WTC11 (cell line): ENCODE results near the gene MET. TPM values are rescaled to one million over a fixed set of nuclear protein-coding genes. Genes with fewer than 3 reads are reported as not detected.

Source experiments
- ATAC-seq: fragments of 200-7000 bp; cut with Tn5 transposase; 2 replicates; pipeline ENCODE4 v1.10.0; 2021; ENCODE audit warnings: mild to moderate bottlenecking, moderate library complexity
- CTCF ChIA-PET: fragments of 300-600 bp; sonication (Branson Sonifier 250); formaldehyde crosslinking; loops from one replicate; lab custom pipeline; 2021; ENCODE audit warnings: antibody characterized with exemption; lab: Charles Lee
- POLR2A ChIA-PET: fragments of 350-600 bp; sonication (Branson Sonifier 250); formaldehyde crosslinking; loops from one replicate; lab custom pipeline; 2021; ENCODE audit warnings: antibody characterized with exemption; lab: Charles Lee
- DNase-seq: peaks from one replicate; pipeline ENCODE4 v3.0.0; 2021; ENCODE audit warnings: low spot score
- H3K27ac Mint-ChIP-seq: 2 replicates; pipeline ENCODE4 v1.8.0; 2021; ENCODE audit warnings: mixed read lengths
- H3K27me3 Mint-ChIP-seq: 2 replicates; pipeline ENCODE4 v1.8.0; 2021; ENCODE audit warnings: low read depth, mild to moderate bottlenecking, moderate library complexity, mixed read lengths
- H3K36me3 Mint-ChIP-seq: 2 replicates; pipeline ENCODE4 v1.8.0; 2021; ENCODE audit warnings: mixed read lengths
- H3K4me1 Mint-ChIP-seq: 2 replicates; pipeline ENCODE4 v1.8.0; 2022; ENCODE audit warnings: mixed read lengths
- H3K4me3 Mint-ChIP-seq: 2 replicates; pipeline ENCODE4 v1.8.0; 2021; ENCODE audit warnings: mild to moderate bottlenecking, moderate library complexity, mixed read lengths
- H3K9me3 Mint-ChIP-seq: 2 replicates; pipeline ENCODE4 v1.8.0; 2021; ENCODE audit warnings: mixed read lengths
- AFF4 ChIP-seq: sonication (generic); formaldehyde crosslinking; IDR thresholded peaks from 2 replicates; pipeline ENCODE4 v1.8.1; 2023; ENCODE audit warnings: mild to moderate bottlenecking, missing genetic modification reagents, borderline replicate concordance
- ATF1 ChIP-seq: sonication (generic); formaldehyde crosslinking; IDR thresholded peaks from 2 replicates; pipeline ENCODE4 v1.8.1; 2023; ENCODE audit warnings: mild to moderate bottlenecking, moderate library complexity, missing genetic modification reagents
- ATF3 ChIP-seq: sonication (generic); formaldehyde crosslinking; conservative IDR thresholded peaks from 2 replicates; pipeline ENCODE4 v1.8.1; 2022; ENCODE audit warnings: mild to moderate bottlenecking, missing genetic modification reagents
- CBFB ChIP-seq: sonication (generic); formaldehyde crosslinking; IDR thresholded peaks from 2 replicates; pipeline ENCODE4 v1.8.1; 2022; ENCODE audit warnings: mild to moderate bottlenecking, low read depth, missing genetic modification reagents
- CTCF ChIP-seq: fragments of 200-600 bp; IDR thresholded peaks from 2 replicates; pipeline ENCODE4 v1.8.0; 2022; ENCODE audit warnings: antibody characterized with exemption
- GTF2I ChIP-seq: fragments of 250-450 bp; sonication (Bioruptor Pico); conservative IDR thresholded peaks from 2 replicates; pipeline ENCODE4 v1.4.0; 2021; ENCODE audit warnings: mild to moderate bottlenecking
- NFYB ChIP-seq: sonication (generic); formaldehyde crosslinking; conservative IDR thresholded peaks from 2 replicates; pipeline ENCODE4 v1.8.0; 2022; ENCODE audit warnings: low read depth, missing genetic modification reagents
- RELA ChIP-seq: sonication (generic); formaldehyde crosslinking; IDR thresholded peaks from 2 replicates; pipeline ENCODE4 v1.8.1; 2022; ENCODE audit warnings: missing genetic modification reagents, mild to moderate bottlenecking, borderline replicate concordance
- TEAD4 ChIP-seq: sonication (generic); formaldehyde crosslinking; IDR thresholded peaks from 2 replicates; pipeline ENCODE4 v1.8.0; 2022; ENCODE audit warnings: mild to moderate bottlenecking, missing genetic modification reagents
- ZNF138 ChIP-seq: sonication (generic); formaldehyde crosslinking; conservative IDR thresholded peaks from 2 replicates; pipeline ENCODE4 v1.8.1; 2022; ENCODE audit warnings: mild to moderate bottlenecking, moderate library complexity, missing genetic modification reagents
- ZNF281 ChIP-seq: sonication (generic); formaldehyde crosslinking; IDR thresholded peaks from 2 replicates; pipeline ENCODE4 v1.8.0; 2023; ENCODE audit warnings: mild to moderate bottlenecking, missing genetic modification reagents
- ZNF532 ChIP-seq: fragments of 250-450 bp; sonication (Bioruptor Pico); IDR thresholded peaks from 2 replicates; pipeline ENCODE4 v1.9.0; 2021; ENCODE audit warnings: mild to moderate bottlenecking, borderline replicate concordance
- total RNA-seq: library from RNA; stranded (reverse); gene quantifications from 3 replicates; pipeline ENCODE4 v1.2.3, GENCODE V29; 2021

Gene MET
- total RNA-seq, 1 experiment from 2014 or later = 9.4 TPM

GRCh38 chr7:116671681-116672595, at the start of gene MET (continued):
- TF ChIP-seq CBFB (CRISPR knock-in tag) = 0 out of 2 replicates have a peak, but pooled peaks have one; percentile 58
- no peak for TF ChIP-seq RELA (CRISPR knock-in tag)

- Mint-ChIP-seq H3K4me3 (no peak overlapping the region), H3K4me1 (no peaks in the 10 kb centered on the region), H3K27me3 (no peaks in the 10 kb centered on the region; the same call in 1 of the 2 replicates), H3K36me3 (no peaks in the 10 kb centered on the region), H3K9me3 (peaks cover 17% of the 10 kb centered on the region; the same call in 1 of the 2 replicates), H3K27ac (no peak overlapping the region)
- TF ChIP-seq NFYB (CRISPR knock-in tag) = no peak
- no peak for TF ChIP-seq ATF3
- TF ChIP-seq CTCF = no peak
- DNase-seq = no peak
- ChIA-PET CTCF (no interaction called here), POLR2A (no interaction called here)
- ATAC-seq = peak; percentile 70
These were observed 45.1 kb upstream of the MET start for GRCh38 chr7:116626886-116627285.

GRCh38 chr7:116629051-116629463, 42.9 kb upstream of the MET start:
- no peak for TF ChIP-seq TEAD4
- no peak for TF ChIP-seq ZNF281 (CRISPR knock-in tag)
- Mint-ChIP-seq H3K27ac (no peak overlapping the region), H3K27me3 (no peaks in the 10 kb centered on the region; the same call in 1 of the 2 replicates), H3K4me3 (no peak overlapping the region), H3K9me3 (peaks cover 17% of the 10 kb centered on the region; the same call in 1 of the 2 replicates), H3K36me3 (no peaks in the 10 kb centered on the region), H3K4me1 (0 out of 2 replicates have a peak, but pooled peaks cover 3% of the 10 kb centered on the region)
- no peak for DNase-seq
- ChIA-PET POLR2A (no interaction called here), CTCF (no interaction called here)
- ATAC-seq = no peak

GRCh38 chr7:116630357-116630756, 41.6 kb upstream of the MET start:
- no peak overlapping the region for H3K27ac Mint-ChIP-seq
- H3K36me3 Mint-ChIP-seq = no peaks in the 10 kb centered on the region
- peaks cover 17% of the 10 kb centered on the region; the same call in 1 of the 2 replicates for H3K9me3 Mint-ChIP-seq
- ChIA-PET POLR2A (no interaction called here), CTCF (no interaction called here)
- DNase-seq (no peak), ATAC-seq (no peak)
- no peak overlapping the region for H3K4me3 Mint-ChIP-seq
- no peaks in the 10 kb centered on the region; the same call in 1 of the 2 replicates for H3K27me3 Mint-ChIP-seq
- 0 out of 2 replicates have a peak, but pooled peaks cover 3% of the 10 kb centered on the region for H3K4me1 Mint-ChIP-seq
- TF ChIP-seq ZNF138 (CRISPR knock-in tag) = no peak
- TF ChIP-seq AFF4 (CRISPR knock-in tag) = no peak
- TF ChIP-seq ZNF532 (CRISPR knock-in tag) = no peak
- no peak for TF ChIP-seq ATF1 (CRISPR knock-in tag)
- TF ChIP-seq NFYB (CRISPR knock-in tag) = no peak
- no peak for TF ChIP-seq GTF2I (CRISPR knock-in tag)
